HG03354 (cell line): Measurements from ENCODE around the gene ERP44.
A peak's percentile ranks its signal among the peaks of the same experiment; 100 is the strongest.
"Not testable (repeated sequence)": the region's sequence is repeated elsewhere in the genome, so short reads cannot be mapped to it uniquely, and the experiment has no call there.

Source experiments
- ATAC-seq: cut with Tn5 transposase; IDR thresholded peaks from one replicate; pipeline ENCODE4 v1.9.1; 2021; ENCODE audit warnings: mild to moderate bottlenecking; ENCODE audit not compliant: unreplicated experiment, poor library complexity, severe bottlenecking

Gene ERP44

DNA sequence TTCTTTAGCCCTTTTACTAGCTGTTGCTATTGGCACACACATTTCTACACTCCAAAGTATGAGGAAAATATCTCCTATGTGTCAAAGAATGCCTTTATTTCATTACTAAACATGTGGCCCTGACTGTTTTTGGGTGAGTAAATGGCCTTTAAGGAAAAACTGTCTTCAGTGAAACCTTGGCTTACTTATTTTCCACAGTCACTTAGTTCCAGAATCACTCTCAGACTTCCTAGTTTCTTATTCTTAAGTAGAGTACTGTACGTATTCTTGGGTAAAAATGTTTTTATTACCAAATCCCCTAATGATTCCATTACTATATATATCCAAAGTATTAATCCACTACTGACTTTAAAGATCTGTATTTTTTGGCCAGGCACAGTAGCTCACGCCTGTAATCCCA is 27.5 kb downstream of the ERP44 start:
- no peak for ATAC-seq

DNA sequence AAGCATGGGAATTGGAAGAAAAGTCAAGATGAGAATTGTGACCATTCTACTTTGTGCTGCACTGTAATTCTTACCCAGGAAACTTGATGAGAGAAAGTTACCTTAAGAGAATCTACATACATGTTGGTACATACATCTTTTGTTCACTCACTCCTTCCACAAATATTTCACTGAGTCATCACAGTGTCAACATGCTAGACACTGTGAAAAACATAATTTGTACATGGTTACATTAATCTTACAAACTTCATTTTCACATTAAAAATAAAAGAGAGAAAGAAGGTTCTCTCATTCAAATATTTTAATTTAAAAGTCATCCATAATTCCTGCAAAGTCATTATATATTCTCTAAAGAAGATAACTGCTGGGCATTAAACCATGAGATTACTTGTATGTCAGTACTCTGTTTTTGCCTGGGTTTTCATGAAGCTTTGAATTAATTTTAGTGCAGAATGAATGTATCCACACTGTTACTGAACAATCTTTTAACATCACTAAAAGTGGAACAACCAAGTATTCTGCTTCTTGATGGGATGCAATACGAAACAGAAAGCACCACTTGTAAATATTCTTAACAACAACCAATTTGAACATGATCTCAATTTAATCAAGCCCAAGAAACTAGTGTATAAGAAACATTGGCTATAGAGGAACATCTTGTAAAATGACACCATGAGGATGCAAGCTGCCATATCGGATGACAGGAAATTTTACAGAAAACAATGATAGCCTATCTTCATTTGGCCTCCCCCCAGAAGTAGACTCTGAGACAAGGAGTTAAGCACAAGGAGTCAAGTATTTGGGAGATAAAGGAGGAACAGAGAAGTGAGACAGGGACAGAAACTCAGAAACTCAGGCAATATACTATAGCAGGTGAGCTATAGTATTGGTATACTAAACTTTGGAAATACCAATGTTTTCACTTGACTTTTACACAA is 28.4 kb downstream of the ERP44 start:
- ATAC-seq, result no peak

DNA sequence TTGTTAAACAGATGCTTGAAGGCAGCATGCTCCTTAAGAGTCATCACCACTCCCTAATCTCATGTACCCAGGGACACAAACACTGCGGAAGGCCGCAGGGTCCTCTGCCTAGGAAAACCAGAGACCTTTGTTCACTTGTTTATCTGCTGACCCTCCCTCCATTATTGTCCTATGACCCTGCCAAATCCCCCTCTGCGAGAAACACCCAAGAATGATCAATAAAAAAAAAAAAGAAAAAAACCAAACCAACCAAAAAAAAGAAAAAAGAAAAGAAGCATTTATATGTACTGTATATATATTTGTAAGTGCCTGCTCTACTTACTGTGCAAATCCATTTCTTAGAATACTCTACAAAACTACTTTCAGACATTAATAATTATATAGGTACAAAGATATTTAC is 29.7 kb downstream of the ERP44 start:
- not testable (repeated sequence) for ATAC-seq

DNA sequence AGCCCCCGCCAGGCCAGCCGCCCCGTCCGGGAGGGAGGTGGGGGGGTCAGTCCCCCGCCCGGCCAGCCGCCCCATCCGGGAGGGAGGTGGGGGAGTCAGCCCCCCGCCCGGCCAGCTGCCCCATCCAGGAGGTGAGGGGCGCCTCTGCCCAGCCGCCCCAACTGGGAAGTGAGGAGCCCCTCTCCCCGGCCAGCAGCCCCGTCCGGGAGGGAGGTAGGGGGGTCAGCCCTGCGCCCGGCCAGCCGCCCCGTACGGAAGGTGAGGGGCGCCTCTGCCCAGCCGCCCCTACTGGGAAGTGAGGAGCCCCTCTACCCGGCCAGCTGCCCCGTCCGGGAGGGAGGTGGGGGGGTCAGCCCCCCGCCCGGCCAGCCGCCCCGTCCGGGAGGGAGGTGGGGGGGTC is 30.8 kb downstream of the ERP44 start:
- not testable (repeated sequence) for ATAC-seq

DNA sequence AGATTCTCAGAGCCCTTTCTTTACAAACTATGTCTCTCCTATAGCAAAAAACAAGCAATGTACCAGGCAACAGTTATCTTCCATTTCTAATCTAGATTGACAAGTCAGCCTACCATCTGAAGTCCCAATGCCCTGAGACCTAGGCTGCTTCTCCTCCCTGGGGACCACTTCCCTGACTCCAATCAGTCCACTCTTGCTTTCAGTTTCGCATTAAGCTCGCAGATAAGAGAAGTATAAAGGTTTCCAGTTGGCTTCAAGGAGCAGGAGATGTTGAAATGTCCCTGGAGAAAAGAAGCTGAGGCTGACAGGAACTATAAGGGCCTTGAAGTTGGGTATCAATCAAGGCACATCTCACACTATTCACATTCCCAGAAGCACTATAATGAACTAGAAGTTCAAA is 32.3 kb downstream of the ERP44 start:
- ATAC-seq, result peak; percentile 95

DNA sequence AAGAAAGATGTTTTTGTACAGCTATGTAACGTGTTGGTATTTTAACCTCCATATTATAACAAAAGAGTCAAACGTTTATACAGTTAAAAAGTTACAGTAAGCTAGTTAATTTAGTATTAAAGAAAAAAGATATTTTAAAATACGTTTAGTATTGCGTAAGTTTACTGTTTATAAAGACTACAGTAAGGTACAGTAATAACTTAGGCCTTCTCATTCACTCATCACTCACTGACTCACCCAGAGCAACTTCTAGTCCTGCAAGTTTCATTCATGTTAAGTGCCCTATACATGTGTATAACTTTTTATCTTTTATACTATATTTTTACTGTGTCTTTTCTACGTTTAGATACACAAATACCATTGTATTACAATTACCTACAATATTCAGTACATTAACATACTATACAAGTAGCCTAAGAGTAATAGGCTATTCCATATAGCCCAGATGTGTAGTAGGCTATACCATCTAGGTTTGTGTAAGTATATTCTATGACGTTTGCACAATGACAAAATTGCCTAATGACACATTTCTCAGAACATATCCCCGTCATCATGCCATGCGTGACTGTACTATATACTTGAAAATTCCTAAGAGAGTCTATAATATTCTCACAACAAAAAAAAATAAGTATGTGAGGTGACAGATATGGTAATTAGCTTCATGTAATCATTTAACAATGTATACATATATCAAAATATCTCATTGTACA is 33.8 kb downstream of the ERP44 start:
- no peak for ATAC-seq

DNA sequence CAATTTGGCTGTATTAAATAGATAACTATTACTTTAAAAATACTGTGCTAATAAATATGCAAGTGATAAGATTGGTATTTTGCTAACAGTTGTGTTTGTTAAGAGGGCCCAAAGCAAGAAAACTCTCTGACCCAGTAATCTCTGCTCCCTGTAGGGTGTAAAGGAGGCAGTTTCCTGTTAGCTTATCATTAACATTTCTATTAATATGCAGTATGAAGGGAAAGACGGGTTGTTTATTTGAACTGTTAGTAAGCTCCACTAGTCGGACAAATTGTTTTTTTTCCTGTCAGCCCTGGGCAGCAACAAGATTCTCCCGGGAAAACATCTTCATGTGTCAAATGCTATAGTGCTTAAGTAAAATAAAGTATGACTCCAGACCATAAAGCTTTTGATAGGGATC is 35.6 kb downstream of the ERP44 start:
- ATAC-seq, result no peak

DNA sequence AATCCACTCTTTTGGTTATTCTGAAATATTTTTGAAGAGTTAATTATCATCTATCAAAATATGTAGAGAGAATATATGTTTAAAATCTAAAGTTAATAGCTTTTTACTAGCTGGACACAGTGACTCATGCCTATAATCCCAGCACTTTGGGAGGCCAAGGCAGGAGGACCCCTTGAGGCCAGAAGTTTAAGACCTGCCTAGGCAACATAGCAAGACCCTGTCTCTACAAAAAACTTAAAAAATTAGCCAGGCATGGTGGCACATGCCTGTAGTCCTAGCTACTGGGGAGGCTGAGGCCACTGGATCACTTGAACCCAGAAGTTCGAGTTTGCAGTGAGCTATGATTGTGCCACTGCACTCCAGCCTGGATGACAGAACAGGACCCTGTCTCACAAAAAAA is 36.1 kb downstream of the ERP44 start:
- not testable (repeated sequence) for ATAC-seq

DNA sequence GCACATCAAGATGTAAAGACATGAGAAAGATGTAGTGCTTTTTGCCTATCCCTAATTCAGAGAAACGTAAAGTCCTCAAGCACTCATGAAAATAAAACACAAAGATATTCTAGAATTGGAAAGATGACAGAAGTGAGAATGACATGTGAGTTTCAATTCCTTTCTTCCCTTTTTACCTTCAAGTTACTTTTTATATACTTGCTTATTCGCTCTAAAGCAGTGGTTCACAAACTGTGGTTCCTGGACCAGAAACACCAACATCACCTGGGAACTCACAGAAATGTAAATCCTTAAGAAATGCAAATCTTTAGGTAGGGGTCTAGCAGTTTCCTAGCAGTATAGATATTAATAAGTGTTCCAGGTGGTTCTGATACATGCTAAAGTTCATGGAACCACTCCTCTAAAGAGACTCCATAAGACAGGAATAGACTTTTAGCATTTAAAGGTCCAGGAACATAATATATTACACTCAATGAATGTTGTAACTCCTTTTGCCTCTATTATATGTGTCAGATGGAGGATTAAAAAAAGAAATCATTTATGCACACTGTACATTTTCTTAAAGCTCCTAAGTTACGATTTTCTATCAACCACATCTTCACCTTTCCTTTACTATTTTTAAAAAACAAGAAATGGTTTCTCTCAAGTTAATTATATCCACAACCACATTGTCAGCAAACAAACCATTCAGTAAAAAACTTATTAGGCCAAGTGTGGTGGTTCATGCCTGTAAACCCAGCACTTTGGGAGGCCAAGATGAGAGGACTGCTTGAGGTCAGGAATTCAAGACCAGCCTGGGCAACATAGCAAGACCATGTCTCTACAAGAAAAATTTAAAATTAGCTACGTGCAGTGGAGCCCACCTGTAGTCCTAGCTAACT is 39.9 kb downstream of the ERP44 start:
- peak; percentile 79 for ATAC-seq

DNA sequence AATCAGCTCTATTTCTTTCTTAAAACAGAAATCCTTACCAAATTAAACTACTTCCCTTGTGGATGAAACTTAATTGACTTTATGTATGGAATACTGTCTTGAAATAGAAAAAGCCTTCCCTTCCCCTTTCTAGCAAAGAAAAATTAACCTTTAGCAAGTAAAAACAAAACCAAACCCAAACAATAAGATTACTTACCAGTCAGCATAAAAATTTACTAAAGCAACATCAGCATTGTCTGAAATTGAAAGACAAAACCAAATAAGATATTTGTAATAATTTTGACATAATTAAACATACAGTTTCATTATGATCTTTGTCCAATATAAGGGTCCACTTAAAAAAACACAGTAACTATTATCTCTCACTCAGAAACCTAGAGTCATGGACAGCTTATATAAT is 41.2 kb downstream of the ERP44 start:
- ATAC-seq, result no peak

DNA sequence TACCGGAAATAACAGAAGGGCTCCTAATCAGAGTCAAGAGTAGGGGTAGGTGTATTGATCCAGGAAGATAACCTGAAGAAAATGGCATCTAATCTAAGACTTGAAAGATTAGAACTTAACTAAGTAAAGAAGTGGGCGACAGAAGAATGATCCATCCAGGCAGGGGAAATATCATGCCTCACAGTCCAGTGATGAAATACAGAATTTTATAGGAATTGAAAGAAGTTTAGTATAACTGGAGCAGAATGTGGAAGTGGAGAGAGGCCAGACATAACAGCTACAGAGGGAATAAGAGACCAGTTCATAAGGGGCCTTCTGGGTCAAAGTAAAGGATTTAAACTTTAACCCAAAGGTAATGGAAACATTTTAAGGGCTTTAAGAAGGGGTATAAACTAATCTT is 42.2 kb downstream of the ERP44 start:
- no peak for ATAC-seq

DNA sequence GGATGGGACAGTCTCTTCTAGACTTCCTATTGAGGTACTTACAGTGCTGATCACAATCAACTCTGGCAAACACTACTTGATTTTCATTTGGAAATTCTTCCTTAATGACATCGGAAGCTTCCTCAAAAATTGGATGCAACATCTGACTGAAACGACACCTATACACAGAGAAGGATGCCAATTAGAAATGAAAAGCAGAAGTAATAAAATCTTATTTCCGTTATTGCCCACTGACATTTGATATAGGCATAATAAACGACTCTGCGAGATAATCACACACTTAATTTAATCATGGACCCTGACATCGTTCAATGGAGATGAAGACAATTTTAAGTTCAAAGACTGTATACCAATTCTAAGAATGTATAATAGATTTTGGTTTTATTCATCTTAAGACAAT is 46.4 kb downstream of the ERP44 start:
- no peak for ATAC-seq

DNA sequence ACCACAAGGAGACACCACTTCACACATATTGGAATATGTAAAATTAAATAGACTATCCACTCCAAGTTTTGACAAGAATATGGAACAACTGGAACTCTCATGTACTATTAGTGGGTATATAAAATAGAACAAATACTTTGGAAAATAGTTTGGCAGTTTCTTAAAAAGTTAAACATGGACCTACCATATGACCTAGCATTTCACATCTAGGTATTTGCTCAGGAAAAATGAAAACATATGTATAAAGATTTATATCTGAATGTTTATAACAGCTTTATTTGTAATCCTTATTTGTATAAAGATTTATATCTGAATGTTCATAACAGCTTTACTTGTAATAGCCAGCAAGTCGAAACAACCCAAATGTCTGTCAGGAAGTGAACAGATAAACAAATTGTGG is 49.2 kb downstream of the ERP44 start:
- no peak for ATAC-seq

DNA sequence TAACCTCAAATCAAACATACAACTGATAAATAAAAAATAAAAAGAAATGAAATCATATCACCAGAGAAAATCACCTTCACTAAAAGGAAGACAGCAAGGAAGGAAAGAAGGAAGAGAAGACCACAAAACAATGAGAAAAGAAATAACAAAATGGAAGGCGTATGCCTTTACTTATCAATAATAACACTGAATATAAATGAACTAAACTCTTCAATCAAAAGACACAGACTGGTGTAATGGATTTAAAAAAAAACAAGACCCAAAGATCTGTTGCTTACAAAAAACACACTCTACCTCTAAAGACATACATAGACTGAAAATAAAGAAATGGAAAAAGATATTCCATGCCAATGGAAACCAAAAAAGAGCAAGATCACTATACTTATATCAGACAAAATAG is 60.3 kb downstream of the ERP44 start:
- ATAC-seq, result no peak

DNA sequence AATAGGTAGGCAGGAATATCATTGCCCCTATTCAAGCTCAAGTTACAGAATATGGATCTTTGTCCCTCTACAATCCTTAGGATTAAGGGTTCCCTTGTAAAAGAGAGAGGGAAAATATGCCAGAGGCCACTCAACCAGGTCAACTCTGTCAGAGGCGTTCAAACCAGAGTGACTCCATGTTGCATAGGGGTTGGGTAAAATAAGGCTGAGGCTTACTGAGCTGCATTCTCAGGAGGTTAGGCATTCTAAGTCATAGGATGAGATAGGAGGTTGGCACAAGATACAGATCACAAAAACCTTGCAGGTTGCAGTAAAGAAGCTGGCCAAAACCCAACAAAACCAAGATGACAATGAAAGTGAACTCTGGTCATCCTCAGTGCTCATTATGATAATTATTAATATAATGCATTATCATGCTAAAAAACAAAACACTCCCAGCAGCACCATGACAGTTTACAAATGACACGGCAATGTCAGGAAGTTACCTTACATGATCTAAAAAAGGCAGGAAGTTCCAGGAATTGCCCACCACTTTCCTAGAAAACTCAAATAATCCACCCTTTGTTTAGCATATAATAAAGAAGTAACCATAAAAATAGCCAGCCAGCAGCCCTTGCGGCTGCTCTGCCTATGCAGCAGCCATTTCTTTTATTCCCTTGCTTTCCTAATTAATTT is 64.8 kb downstream of the ERP44 start:
- ATAC-seq, result no peak

DNA sequence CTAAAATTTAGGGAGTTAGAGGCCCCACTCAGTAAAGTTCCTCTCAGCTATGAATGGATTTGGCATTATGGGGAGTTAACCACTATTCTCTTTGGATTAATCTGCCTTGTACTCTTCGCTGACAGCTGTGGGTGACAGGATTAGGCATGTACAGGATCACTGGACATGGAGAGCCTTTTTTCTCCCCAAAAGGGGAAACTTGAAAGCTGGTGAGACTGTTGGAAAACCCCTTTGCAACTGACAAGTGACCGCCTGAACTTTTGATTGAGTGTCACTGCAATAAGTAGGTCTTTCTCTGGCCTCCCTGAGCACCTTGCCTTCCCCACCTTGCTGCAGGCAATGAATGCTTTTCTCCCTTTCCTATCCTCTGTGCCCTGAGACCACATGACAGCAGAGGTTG is 68.3 kb downstream of the ERP44 start:
- no peak for ATAC-seq

DNA sequence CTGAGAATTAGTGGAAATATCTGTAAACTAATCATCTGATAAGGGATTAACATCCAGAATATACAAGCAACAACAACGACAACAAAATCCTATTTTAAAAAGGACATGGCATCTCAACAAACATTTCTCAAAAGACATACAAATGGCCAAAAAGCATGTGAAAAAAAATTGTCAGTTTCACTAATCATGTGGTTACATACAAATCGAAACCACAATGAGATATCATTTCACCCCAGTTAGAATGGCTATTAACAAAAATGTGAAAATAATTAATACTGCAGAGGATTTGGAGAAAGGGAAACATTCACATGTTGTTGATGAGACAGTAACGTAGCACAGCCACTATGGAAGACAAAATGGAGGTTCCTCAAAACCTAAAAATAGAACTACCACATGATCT is 69.5 kb downstream of the ERP44 start:
- ATAC-seq, result no peak

DNA sequence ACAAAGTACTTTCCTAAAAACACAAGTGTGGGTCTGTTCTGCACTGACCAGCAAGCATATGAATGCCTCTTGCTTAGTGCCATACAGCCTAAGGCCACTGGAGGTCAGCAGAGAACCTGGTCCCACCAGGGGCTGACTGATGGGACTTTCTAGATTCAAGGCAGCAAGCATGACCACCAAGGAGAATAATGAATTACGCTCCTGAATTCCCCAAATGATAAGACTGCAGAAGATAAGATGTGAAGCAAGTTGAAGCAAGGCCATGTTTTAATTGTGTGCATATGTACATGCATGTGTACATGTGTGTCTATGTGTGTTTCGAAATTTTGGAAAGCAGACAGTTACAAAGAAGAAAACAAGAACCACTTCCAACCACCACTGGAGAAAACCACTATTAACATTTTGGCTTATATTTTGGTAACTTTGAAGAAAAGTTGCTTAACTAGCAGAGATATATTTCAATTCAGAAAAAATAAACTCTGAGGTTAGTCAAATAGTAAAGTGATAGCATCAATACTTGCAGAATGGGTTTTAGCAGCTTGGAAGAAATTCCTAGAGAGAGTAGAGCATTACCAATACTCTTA is 70.5 kb downstream of the ERP44 start:
- peak; percentile 92 for ATAC-seq

DNA sequence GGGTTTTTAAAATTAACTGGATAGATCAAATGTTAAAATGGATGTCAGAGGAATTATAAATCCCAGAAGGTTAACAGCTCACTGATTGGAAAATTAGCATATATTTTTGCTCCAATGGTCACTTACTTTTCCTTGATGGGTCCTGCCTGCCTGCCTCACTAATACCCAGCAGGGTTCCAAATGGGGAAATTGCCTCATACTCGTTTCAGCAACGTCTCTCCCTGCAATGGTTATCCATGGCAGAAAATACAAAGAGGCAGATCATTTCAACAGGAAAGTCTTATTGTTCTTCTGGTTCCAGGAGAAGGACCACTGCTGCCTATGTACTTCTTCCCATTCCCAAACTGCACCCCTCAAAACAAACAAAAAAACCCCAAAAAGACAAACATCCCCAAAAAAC is 71.3 kb downstream of the ERP44 start:
- ATAC-seq, result no peak
